CD14-positive monocyte (primary cell): Measurements from ENCODE around the gene SPCS2. TPM values are rescaled to one million over a fixed set of nuclear protein-coding genes. Genes with fewer than 3 reads are reported as not detected.

Experiments used
- DNase-seq, 3 donors: peaks; one replicate each; pipeline ENCODE4 v3.0.0-alpha.2; 2011 to 2022
- H2AFZ ChIP-seq: 2 replicates; pipeline ENCODE4 v1.6.0; 2012; ENCODE audit warnings: mild to moderate bottlenecking, low read depth, low read length, inconsistent platforms; ENCODE audit not compliant: insufficient read depth, poor library complexity, severe bottlenecking
- H3K27ac ChIP-seq, 2 donors: 1 replicate in 1 of 2; 2 replicates in 1 of 2; pipeline ENCODE4 v1.5.1; 2012 to 2013; ENCODE audit warnings: low read length in 2 of 2, control low read depth in 1 of 2, inconsistent platforms in 1 of 2, low read depth in 1 of 2, mild to moderate bottlenecking in 1 of 2
- H3K27me3 ChIP-seq, 2 donors: one replicate each; pipeline versions ENCODE4 v1.6.0 to v1.6.1; 2011 to 2013; ENCODE audit warnings: low read length in 2 of 2; ENCODE audit not compliant: control insufficient read depth in 2 of 2, insufficient read depth in 2 of 2
- H3K36me3 ChIP-seq, 2 donors: replicated peaks in 1 of 2; 1 replicate in 1 of 2; 2 replicates in 1 of 2; pipeline versions ENCODE4 v1.5.1 to v1.6.1; 2012 to 2013; ENCODE audit warnings: low read length in 2 of 2, control low read depth in 1 of 2, inconsistent platforms in 1 of 2, mild to moderate bottlenecking in 1 of 2; ENCODE audit not compliant: insufficient read depth in 2 of 2, control insufficient read depth in 1 of 2
- H3K4me1 ChIP-seq, 2 donors: 1 replicate in 1 of 2; 2 replicates in 1 of 2; pipeline versions ENCODE4 v1.5.1 to v1.6.1; 2012 to 2013; ENCODE audit warnings: low read length in 2 of 2, control low read depth in 1 of 2, inconsistent platforms in 1 of 2, mild to moderate bottlenecking in 1 of 2, moderate library complexity in 1 of 2; ENCODE audit not compliant: insufficient read depth in 2 of 2, control insufficient read depth in 1 of 2
- H3K4me2 ChIP-seq: replicated peaks from 2 replicates; pipeline ENCODE3; 2012; ENCODE audit warnings: low read length, moderate library complexity, mild to moderate bottlenecking; ENCODE audit not compliant: poor library complexity, severe bottlenecking; ENCODE audit errors: extremely low read depth
- H3K4me3 ChIP-seq, 3 experiments: fragments of 200-600 bp in 1 of 3; sonication (generic) in 1 of 3; replicated peaks in 1 of 3; 1 replicate in 2 of 3; 2 replicates in 1 of 3; pipeline ENCODE4 v1.5.1; 2011 to 2013; ENCODE audit warnings: low read length in 3 of 3, mild to moderate bottlenecking in 3 of 3, control low read depth in 2 of 3, low read depth in 2 of 3, inconsistent platforms in 1 of 3, moderate library complexity in 1 of 3
- H3K79me2 ChIP-seq: 2 replicates; pipeline ENCODE4 v1.6.0; 2012; ENCODE audit warnings: mild to moderate bottlenecking, control low read depth, inconsistent platforms, low read length, moderate library complexity; ENCODE audit not compliant: insufficient read depth
- H3K9ac ChIP-seq: 2 replicates; pipeline ENCODE4 v1.6.0; 2017; ENCODE audit warnings: low read length, mild to moderate bottlenecking; ENCODE audit not compliant: insufficient read depth, poor library complexity, severe bottlenecking
- H3K9me3 ChIP-seq, 2 donors: replicated peaks in 1 of 2; 1 replicate in 1 of 2; 2 replicates in 1 of 2; pipeline versions ENCODE4 v1.5.1 to v1.6.1; 2012 to 2013; ENCODE audit warnings: low read length in 2 of 2, control low read depth in 1 of 2; ENCODE audit not compliant: control insufficient read depth in 1 of 2, insufficient read depth in 1 of 2
- H4K20me1 ChIP-seq: 2 replicates; pipeline ENCODE4 v1.6.0; 2012; ENCODE audit warnings: mild to moderate bottlenecking, low read length, control low read depth, moderate library complexity; ENCODE audit not compliant: insufficient read depth
- H3K27ac Mint-ChIP-seq, 7 donors: one replicate each; pipeline ENCODE4 v1.8.0; 2020; ENCODE audit warnings: mild to moderate bottlenecking in 7 of 7, mixed read lengths in 7 of 7, moderate library complexity in 6 of 7, inconsistent platforms in 2 of 7
- H3K27me3 Mint-ChIP-seq, 3 donors: one replicate each; pipeline ENCODE4 v1.8.0; 2021 to 2022; ENCODE audit warnings: low read depth in 3 of 3, mild to moderate bottlenecking in 3 of 3, mixed read lengths in 3 of 3, moderate library complexity in 3 of 3, inconsistent platforms in 1 of 3
- H3K36me3 Mint-ChIP-seq, 2 donors: one replicate each; pipeline ENCODE4 v1.8.0; 2020; ENCODE audit warnings: mixed read lengths in 2 of 2, inconsistent platforms in 1 of 2, mild to moderate bottlenecking in 1 of 2
- H3K4me1 Mint-ChIP-seq: one replicate; pipeline ENCODE4 v1.8.0; 2020; ENCODE audit warnings: mild to moderate bottlenecking, mixed read lengths
- H3K4me3 Mint-ChIP-seq, 2 donors: one replicate each; pipeline ENCODE4 v1.8.0; 2020; ENCODE audit warnings: mild to moderate bottlenecking in 2 of 2, mixed read lengths in 2 of 2, moderate library complexity in 1 of 2
- H3K9me3 Mint-ChIP-seq, 7 donors: one replicate each; pipeline ENCODE4 v1.8.0; 2020 to 2022; ENCODE audit warnings: mixed read lengths in 7 of 7, mild to moderate bottlenecking in 6 of 7, moderate library complexity in 6 of 7, inconsistent platforms in 2 of 7
- WGBS: methylation state at CpG from one replicate; pipeline ENCODE4 v1.1.5; 2013; ENCODE audit warnings: missing lambda C conversion rate; ENCODE audit not compliant: insufficient coverage; 5-methylcytosine and 5-hydroxymethylcytosine counted together
- intact Hi-C, 2 donors: fragments of 100-400 bp; cut with micrococcal nuclease; formaldehyde crosslinking; loops; one replicate each; pipeline versions ENCODE4 v1.15.0 to v1.15.1; 2023
- polyA plus RNA-seq, 3 donors: library from polyadenylated mRNA; depleted of rRNA in 1 of 3; unstranded in 2 of 3; stranded (reverse) in 1 of 3; fragments of 300-500 nt in 2 of 3; fragments of >200 nt in 1 of 3; fragmentation: Illumina TruSeq in 2 of 3; gene quantifications; 1 replicate in 2 of 3; 2 replicates in 1 of 3; pipeline ENCODE4 v1.2.3, GENCODE V29; 2012 to 2021
- TF ChIP-seq, protein P1 (sequence below): fragments of 200-600 bp; IDR thresholded peaks from one replicate; pipeline ENCODE4 v1.8.0; 2022; ENCODE audit warnings: antibody characterized with exemption, mild to moderate bottlenecking

SPCS2 gene
- polyA plus RNA-seq, 3 donors, result 12.4 to 185 (median 150) TPM

DNA sequence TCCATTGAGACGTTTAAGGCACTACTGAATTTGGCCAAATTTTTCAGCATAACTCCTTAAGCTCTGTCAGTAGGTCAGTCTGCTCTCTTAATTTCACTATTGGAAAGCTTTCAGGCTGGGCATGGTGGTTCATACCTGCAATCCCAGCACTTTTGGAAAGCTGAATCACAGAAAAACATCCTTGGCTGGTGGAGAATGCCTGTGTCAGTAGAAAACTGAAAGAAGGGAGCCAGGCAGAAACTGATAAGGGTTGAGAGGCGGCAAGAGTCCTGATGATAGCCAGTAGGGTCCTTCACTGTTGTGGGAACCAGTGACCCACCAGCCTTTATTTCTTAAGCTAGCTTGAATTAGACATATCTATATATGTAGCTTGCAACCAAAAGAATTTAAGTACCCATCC, 62.3 kb downstream of the SPCS2 start:
- intact Hi-C loops, result no loop called here
- H2AFZ ChIP-seq, result no peak overlapping the region
- H4K20me1 ChIP-seq, result no peaks in the 10 kb centered on the region
- H3K36me3 ChIP-seq, result peaks cover 62 to 92% of the 10 kb centered on the region in 2 donors
- H3K27ac ChIP-seq, result no peak overlapping the region
- no peaks in the 10 kb centered on the region for H3K27me3 Mint-ChIP-seq
- no peaks in the 10 kb centered on the region for H3K9me3 Mint-ChIP-seq
- 86% methylated on average over 1 of the region's 2 CpGs for WGBS
- H3K4me3 ChIP-seq, result no peak overlapping the region
- no peaks in the 10 kb centered on the region for H3K9me3 ChIP-seq
- no peaks in the 10 kb centered on the region for H3K4me1 ChIP-seq
- no peak overlapping the region for H3K9ac ChIP-seq
- no peaks in the 10 kb centered on the region for H3K4me1 Mint-ChIP-seq
- H3K79me2 ChIP-seq, result no peaks in the 10 kb centered on the region
- H3K4me2 ChIP-seq, result no peak overlapping the region
- peak overlapping the region in 2 of 7 donors; percentile 29 to 50 for H3K27ac Mint-ChIP-seq
- peaks cover 67 to 75% of the 10 kb centered on the region in 2 donors for H3K36me3 Mint-ChIP-seq
- TF ChIP-seq, protein P1, sequence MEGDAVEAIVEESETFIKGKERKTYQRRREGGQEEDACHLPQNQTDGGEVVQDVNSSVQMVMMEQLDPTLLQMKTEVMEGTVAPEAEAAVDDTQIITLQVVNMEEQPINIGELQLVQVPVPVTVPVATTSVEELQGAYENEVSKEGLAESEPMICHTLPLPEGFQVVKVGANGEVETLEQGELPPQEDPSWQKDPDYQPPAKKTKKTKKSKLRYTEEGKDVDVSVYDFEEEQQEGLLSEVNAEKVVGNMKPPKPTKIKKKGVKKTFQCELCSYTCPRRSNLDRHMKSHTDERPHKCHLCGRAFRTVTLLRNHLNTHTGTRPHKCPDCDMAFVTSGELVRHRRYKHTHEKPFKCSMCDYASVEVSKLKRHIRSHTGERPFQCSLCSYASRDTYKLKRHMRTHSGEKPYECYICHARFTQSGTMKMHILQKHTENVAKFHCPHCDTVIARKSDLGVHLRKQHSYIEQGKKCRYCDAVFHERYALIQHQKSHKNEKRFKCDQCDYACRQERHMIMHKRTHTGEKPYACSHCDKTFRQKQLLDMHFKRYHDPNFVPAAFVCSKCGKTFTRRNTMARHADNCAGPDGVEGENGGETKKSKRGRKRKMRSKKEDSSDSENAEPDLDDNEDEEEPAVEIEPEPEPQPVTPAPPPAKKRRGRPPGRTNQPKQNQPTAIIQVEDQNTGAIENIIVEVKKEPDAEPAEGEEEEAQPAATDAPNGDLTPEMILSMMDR, result no peak
- no peak overlapping the region for H3K4me3 Mint-ChIP-seq
- no peaks in the 10 kb centered on the region for H3K27me3 ChIP-seq
- no peak for DNase-seq

DNA sequence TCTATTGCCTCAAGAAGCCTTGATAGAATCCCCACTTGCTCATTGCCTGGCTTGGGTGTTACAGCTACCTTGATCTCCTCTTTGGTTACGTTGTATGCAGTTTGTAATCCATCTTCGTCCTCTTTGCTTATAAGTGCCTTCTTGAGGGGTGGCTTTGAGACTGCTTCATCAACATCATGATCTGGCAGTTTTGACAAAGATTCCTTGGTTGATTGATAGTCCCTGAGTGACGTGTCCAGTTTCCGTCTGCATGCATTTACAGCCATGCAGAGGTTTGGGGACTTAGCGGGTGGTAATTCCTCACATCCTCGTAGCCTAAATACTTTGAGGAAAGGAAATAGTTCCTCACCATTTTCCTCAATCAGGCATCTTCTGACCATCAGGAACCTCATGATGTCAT, 62.8 kb downstream of the SPCS2 start:
- H4K20me1 ChIP-seq, result no peaks in the 10 kb centered on the region
- no peaks in the 10 kb centered on the region for H3K79me2 ChIP-seq
- H2AFZ ChIP-seq, result no peak overlapping the region
- Mint-ChIP-seq H3K9me3 (no peaks in the 10 kb centered on the region), H3K4me1 (no peaks in the 10 kb centered on the region), H3K27ac (no peak overlapping the region), H3K4me3 (no peak overlapping the region), H3K36me3 (peaks cover 67 to 75% of the 10 kb centered on the region in 2 donors), H3K27me3 (no peaks in the 10 kb centered on the region)
- intact Hi-C loops, result no loop called here
- H3K9ac ChIP-seq, result no peak overlapping the region
- no peak overlapping the region for H3K4me2 ChIP-seq
- TF ChIP-seq, protein P1, result no peak
- H3K27ac ChIP-seq, result no peak overlapping the region
- no peaks in the 10 kb centered on the region for H3K4me1 ChIP-seq
- H3K9me3 ChIP-seq, result no peaks in the 10 kb centered on the region
- H3K4me3 ChIP-seq, result no peak overlapping the region
- DNase-seq, result no peak
- H3K27me3 ChIP-seq, result no peaks in the 10 kb centered on the region
- 80% methylated on average over 1 of the region's 6 CpGs for WGBS
- H3K36me3 ChIP-seq, result peaks cover 56 to 92% of the 10 kb centered on the region in 2 donors
